Ishikawa (cell line): ENCODE results near the gene ARHGEF7.

Source experiments
- CEBPB ChIP-seq: IDR thresholded peaks from 2 replicates; pipeline ENCODE4 v1.6.1; 2012
- CREB1 ChIP-seq: IDR thresholded peaks from 2 replicates; pipeline ENCODE4 v1.6.1; 2012; ENCODE audit warnings: low read depth
- EGR1 ChIP-seq: IDR thresholded peaks from 2 replicates; pipeline ENCODE4 v1.6.1; 2012
- EP300 ChIP-seq: IDR thresholded peaks from 2 replicates; pipeline ENCODE4 v1.6.1; 2012; ENCODE audit warnings: borderline replicate concordance
- FOXM1 ChIP-seq: IDR thresholded peaks from 2 replicates; pipeline ENCODE4 v1.6.1; 2012; ENCODE audit warnings: low read depth, borderline replicate concordance
- NFIC ChIP-seq: IDR thresholded peaks from 2 replicates; pipeline ENCODE4 v1.6.1; 2012
- RAD21 ChIP-seq: IDR thresholded peaks from 2 replicates; pipeline ENCODE4 v1.6.1; 2012; ENCODE audit warnings: low read depth
- TAF1 ChIP-seq: IDR thresholded peaks from 2 replicates; pipeline ENCODE4 v1.6.1; 2012; ENCODE audit warnings: low read depth, mild to moderate bottlenecking
- TCF12 ChIP-seq: IDR thresholded peaks from 2 replicates; pipeline ENCODE4 v1.6.1; 2012; ENCODE audit warnings: low read depth
- TEAD4 ChIP-seq: IDR thresholded peaks from 2 replicates; pipeline ENCODE4 v1.6.1; 2012
- YY1 ChIP-seq: IDR thresholded peaks from 2 replicates; pipeline ENCODE4 v1.6.1; 2012; ENCODE audit warnings: low read depth
- ZBTB7A ChIP-seq: IDR thresholded peaks from 2 replicates; pipeline ENCODE4 v1.6.1; 2012; ENCODE audit warnings: low read depth
- TF ChIP-seq, protein P1 (sequence below): IDR thresholded peaks from 2 replicates; pipeline ENCODE4 v1.6.1; 2012
- TF ChIP-seq, protein P2 (sequence below): IDR thresholded peaks from 2 replicates; pipeline ENCODE4 v1.6.1; 2012; ENCODE audit warnings: low read depth, mild to moderate bottlenecking
- TF ChIP-seq, protein P3 (sequence below): IDR thresholded peaks from 2 replicates; pipeline ENCODE4 v1.6.1; 2012

ARHGEF7 gene

DNA sequence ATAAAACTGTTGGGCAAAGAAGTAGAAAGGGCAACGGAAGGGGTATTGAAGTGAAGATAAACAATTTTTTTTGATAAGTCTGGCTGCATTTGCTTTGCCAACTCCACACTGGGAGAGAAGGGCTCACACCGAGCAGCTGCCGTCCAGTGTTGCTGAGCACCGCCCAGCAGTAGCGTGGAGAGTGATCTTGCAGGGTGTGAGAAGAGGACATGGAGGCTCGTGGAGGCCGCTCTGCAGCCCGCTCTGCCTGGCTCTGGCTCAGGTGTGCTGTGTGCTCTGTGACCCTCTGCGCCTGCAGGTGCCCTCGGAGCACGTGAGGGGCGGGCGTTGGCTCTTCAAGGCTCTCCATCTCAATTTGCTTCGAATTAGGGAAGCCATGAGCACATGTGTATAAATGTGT is 169.5 kb downstream of the ARHGEF7 start:
- TF ChIP-seq ZBTB7A (no peak), CREB1 (no peak), EGR1 (no peak), YY1 (no peak), NFIC (no peak), TAF1 (no peak), CEBPB (no peak), TCF12 (no peak), RAD21 (no peak), TEAD4 (no peak)
- TF ChIP-seq, protein P1, sequence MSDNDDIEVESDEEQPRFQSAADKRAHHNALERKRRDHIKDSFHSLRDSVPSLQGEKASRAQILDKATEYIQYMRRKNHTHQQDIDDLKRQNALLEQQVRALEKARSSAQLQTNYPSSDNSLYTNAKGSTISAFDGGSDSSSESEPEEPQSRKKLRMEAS = no peak
- TF ChIP-seq, protein P2, sequence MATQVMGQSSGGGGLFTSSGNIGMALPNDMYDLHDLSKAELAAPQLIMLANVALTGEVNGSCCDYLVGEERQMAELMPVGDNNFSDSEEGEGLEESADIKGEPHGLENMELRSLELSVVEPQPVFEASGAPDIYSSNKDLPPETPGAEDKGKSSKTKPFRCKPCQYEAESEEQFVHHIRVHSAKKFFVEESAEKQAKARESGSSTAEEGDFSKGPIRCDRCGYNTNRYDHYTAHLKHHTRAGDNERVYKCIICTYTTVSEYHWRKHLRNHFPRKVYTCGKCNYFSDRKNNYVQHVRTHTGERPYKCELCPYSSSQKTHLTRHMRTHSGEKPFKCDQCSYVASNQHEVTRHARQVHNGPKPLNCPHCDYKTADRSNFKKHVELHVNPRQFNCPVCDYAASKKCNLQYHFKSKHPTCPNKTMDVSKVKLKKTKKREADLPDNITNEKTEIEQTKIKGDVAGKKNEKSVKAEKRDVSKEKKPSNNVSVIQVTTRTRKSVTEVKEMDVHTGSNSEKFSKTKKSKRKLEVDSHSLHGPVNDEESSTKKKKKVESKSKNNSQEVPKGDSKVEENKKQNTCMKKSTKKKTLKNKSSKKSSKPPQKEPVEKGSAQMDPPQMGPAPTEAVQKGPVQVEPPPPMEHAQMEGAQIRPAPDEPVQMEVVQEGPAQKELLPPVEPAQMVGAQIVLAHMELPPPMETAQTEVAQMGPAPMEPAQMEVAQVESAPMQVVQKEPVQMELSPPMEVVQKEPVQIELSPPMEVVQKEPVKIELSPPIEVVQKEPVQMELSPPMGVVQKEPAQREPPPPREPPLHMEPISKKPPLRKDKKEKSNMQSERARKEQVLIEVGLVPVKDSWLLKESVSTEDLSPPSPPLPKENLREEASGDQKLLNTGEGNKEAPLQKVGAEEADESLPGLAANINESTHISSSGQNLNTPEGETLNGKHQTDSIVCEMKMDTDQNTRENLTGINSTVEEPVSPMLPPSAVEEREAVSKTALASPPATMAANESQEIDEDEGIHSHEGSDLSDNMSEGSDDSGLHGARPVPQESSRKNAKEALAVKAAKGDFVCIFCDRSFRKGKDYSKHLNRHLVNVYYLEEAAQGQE = no peak
- TF ChIP-seq, protein P3, sequence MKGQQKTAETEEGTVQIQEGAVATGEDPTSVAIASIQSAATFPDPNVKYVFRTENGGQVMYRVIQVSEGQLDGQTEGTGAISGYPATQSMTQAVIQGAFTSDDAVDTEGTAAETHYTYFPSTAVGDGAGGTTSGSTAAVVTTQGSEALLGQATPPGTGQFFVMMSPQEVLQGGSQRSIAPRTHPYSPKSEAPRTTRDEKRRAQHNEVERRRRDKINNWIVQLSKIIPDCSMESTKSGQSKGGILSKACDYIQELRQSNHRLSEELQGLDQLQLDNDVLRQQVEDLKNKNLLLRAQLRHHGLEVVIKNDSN = no peak

DNA sequence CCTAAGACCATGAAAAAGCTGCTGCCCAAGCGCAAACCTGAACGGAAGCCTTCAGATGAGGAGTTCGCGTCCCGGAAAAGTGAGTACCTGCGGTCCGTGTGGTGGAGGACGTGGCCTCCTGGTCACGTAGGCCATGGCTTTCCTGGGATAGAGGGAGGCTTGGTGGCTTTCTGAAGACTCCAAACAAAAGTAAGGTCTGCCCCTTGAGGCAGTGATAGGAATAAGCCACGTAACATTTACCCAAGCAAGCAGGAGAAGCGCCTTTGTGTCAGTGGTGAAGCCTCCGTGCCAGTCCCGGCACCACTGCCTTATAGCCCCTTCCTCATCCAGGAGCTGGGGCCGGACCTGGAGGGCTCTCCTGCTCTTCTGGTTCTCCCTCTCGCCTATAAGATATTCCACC is 171.1 kb downstream of the ARHGEF7 start:
- TF ChIP-seq NFIC (no peak), TCF12 (no peak), TEAD4 (no peak), EP300 (no peak), ZBTB7A (no peak), CREB1 (no peak), YY1 (no peak), TAF1 (no peak)
- TF ChIP-seq, protein P1 = no peak

DNA sequence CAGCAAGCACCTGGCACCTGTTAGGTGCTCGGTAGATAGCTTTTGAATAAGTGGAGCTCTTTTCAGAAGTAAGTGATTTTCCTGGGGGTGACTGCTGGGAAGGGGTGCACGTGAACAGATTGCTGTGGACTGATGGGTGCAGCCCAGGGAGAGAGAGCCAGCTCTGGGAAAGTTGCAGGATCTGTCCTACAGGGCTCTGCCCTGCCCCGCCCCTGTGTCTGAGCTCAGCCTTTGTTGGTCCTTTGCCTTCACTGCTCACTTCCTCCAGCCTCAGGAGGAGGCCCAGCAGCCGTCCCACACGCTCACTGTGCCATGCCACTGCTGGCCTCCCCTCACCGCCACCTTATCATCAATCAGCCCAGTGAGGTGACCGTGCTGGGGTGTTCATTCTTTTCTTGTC is 171.6 kb downstream of the ARHGEF7 start:
- TF ChIP-seq TAF1 = no peak
- TF ChIP-seq, protein P1 = no peak
- no peak for TF ChIP-seq TEAD4

DNA sequence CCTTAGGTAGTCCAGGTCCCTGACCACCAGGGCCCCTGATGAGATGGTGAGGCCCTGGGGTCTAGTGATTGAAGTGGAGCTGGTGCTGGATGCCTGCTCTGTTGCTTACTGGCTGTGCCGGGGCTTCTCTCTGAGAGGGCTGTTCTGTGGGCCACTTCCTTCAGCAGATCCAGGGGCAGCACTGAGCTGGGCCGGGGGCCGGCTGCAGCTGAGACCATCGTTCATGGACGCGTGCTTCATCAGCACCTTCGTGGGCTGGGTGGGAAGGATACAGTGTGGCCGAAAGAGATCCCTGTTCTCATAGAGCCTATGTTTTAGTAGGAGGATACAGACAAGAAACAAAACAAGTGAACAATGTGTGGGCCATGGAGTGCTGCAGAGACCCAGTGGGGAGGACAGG is 172.1 kb downstream of the ARHGEF7 start:
- no peak for TF ChIP-seq FOXM1
- TF ChIP-seq ZBTB7A = no peak
- TF ChIP-seq NFIC = no peak

DNA sequence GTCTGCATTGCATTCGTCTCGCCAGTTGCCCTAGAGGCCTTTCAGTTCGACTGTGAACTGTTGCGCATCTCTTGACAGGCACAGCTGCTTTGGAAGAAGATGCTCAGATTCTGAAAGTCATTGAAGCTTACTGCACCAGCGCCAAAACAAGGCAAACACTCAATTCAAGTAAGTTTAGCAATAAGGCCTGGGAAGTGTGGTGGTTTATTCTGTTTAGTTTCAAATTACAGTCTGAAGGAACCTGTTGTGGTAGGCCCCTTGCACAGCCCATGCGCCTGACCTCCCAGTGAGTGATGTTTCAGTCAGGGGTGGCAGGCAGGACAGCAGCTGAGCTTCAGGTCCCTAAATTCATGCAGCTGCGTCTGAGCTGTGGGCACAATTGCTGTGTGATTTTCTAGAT is 173.2 kb downstream of the ARHGEF7 start:
- TF ChIP-seq, protein P2 = no peak
- TF ChIP-seq NFIC (no peak), TEAD4 (no peak), ZBTB7A (no peak), TAF1 (no peak), CREB1 (no peak), RAD21 (no peak)
- TF ChIP-seq, protein P3 = no peak
- TF ChIP-seq, protein P1 = no peak

DNA sequence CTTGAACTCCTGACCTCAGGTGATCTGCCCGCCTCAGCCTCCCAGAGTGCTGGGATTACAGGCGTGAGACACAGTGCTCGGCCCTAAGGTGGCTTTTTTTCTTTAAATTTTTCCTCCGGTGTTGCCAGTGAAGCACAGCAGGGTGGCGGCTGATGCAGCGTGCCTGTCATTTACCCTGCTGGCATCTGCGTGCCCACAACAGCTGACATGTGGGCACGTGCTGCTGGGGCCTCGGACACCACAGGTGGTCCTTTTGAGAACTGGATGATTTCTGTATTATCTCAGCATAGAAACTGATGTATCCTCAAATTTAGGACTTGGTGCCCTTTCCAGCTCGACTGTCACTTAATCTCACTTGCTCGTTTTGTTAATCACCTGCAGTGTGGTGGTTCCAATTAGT is 174.1 kb downstream of the ARHGEF7 start:
- no peak for TF ChIP-seq TCF12
- TF ChIP-seq TEAD4 = no peak
- TF ChIP-seq, protein P3 = no peak
- no peak for TF ChIP-seq YY1
- no peak for TF ChIP-seq RAD21
- TF ChIP-seq CREB1 = no peak
- TF ChIP-seq EP300 = no peak
- TF ChIP-seq ZBTB7A = no peak
- no peak for TF ChIP-seq FOXM1
